Neural crest cell (in vitro differentiated cells): Measurements from ENCODE around the gene KLF9. TPM values are rescaled to one million over a fixed set of nuclear protein-coding genes. Genes with fewer than 3 reads are reported as not detected.

Experiments
- DNase-seq: peaks from one replicate; pipeline ENCODE4 v3.0.0; 2021; ENCODE audit warnings: low read depth, mixed read lengths, low spot score
- H3K27ac Mint-ChIP-seq: one replicate; pipeline ENCODE4 v1.8.0; 2021; ENCODE audit warnings: mild to moderate bottlenecking, mixed read lengths; ENCODE audit not compliant: unreplicated experiment
- H3K27me3 Mint-ChIP-seq: 2 replicates; pipeline ENCODE4 v1.8.0; 2021; ENCODE audit warnings: low read depth, mild to moderate bottlenecking, mixed read lengths
- H3K36me3 Mint-ChIP-seq: 2 replicates; pipeline ENCODE4 v1.8.0; 2021; ENCODE audit warnings: low read depth, mild to moderate bottlenecking, mixed read lengths
- H3K4me1 Mint-ChIP-seq: 2 replicates; pipeline ENCODE4 v1.8.0; 2021; ENCODE audit warnings: mixed read lengths
- H3K4me3 Mint-ChIP-seq: one replicate; pipeline ENCODE4 v1.8.0; 2021; ENCODE audit warnings: mild to moderate bottlenecking, mixed read lengths
- H3K9me3 Mint-ChIP-seq: 2 replicates; pipeline ENCODE4 v1.8.0; 2021; ENCODE audit warnings: mixed read lengths
- total RNA-seq: library from RNA; stranded (reverse); gene quantifications from 2 replicates; pipeline ENCODE4 v1.2.1, GENCODE V29; 2021
- TF ChIP-seq, protein P1 (sequence below): fragments of 200-600 bp; sonication (generic); conservative IDR thresholded peaks from 2 replicates; pipeline ENCODE4 v1.5.0; 2021; ENCODE audit warnings: antibody characterized with exemption, mild to moderate bottlenecking

The KLF9 gene
- total RNA-seq, 1 donor from 2014 or later = 0.19 TPM

DNA sequence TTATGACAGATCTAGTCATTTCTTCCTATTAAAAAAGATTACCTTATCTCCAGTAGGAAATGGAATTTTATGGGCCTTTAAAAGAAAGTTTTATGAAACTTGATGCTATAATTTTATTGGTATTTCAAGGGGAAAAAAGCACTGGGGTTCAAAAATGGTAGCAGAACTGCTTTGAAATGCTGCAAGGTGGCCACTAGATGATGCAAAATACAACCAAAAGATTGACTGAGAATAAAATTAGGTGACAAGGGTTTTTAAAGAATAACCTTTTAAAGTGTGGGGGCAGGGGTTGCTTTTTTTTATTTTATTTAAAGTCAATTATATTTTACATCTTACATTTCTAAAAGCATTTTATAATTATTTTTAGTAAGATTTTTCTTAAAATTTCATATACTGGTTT, 61.7 kb downstream of the KLF9 start:
- Mint-ChIP-seq H3K27ac (no peak overlapping the region), H3K9me3 (no peaks in the 10 kb centered on the region)

DNA sequence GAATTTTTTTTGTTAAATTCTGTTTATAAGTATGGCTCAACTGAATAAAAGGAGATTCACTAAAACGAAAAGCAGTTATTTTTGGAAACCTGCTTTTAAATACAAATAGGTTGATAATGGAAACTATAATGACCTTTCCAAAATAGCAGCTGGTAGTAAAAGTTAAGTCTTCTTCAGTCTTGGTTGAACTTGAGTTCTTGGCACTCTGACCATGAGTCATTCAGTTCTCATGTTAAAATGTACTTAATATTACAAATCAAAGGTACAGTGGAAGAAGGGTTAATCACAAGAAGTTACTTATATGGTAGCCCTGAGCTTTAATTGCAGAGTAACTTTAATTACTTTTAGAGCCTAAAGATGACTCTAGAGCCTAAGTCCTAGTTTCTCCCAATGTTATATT, 62.1 kb downstream of the KLF9 start:
- Mint-ChIP-seq H3K36me3 (peaks cover 3% of the 10 kb centered on the region), H3K4me1 (no peaks in the 10 kb centered on the region), H3K27me3 (no peaks in the 10 kb centered on the region), H3K4me3 (no peak overlapping the region), H3K27ac (no peak overlapping the region), H3K9me3 (no peaks in the 10 kb centered on the region)
- no peak for DNase-seq
- TF ChIP-seq, protein P1, sequence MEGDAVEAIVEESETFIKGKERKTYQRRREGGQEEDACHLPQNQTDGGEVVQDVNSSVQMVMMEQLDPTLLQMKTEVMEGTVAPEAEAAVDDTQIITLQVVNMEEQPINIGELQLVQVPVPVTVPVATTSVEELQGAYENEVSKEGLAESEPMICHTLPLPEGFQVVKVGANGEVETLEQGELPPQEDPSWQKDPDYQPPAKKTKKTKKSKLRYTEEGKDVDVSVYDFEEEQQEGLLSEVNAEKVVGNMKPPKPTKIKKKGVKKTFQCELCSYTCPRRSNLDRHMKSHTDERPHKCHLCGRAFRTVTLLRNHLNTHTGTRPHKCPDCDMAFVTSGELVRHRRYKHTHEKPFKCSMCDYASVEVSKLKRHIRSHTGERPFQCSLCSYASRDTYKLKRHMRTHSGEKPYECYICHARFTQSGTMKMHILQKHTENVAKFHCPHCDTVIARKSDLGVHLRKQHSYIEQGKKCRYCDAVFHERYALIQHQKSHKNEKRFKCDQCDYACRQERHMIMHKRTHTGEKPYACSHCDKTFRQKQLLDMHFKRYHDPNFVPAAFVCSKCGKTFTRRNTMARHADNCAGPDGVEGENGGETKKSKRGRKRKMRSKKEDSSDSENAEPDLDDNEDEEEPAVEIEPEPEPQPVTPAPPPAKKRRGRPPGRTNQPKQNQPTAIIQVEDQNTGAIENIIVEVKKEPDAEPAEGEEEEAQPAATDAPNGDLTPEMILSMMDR = no peak

More for the DNA sequence above, 61.7 kb downstream of the KLF9 start:
- no peak for DNase-seq
- H3K27me3 Mint-ChIP-seq = no peaks in the 10 kb centered on the region
- H3K4me1 Mint-ChIP-seq = no peaks in the 10 kb centered on the region
- no peak overlapping the region for H3K4me3 Mint-ChIP-seq
- TF ChIP-seq, protein P1 = peak; percentile 51
- peaks cover 3% of the 10 kb centered on the region for H3K36me3 Mint-ChIP-seq

DNA sequence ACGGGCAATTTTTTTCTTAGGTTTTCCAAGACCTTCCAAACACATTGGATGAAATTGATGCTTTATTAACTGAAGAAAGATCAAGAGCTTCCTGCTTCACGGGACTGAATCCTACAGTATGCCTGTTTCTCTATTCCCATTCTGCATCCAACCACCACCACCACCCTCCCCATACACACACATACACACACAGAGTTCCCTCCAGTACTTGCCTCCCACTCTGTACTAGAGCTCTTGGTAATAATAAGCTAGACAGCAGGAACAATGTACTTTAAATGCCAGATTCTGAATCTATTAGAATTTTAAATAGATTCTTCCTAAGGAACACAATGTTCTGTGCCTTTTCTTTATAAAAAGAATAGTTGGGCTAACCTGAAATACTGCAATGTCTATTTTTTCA, 67.4 kb downstream of the KLF9 start:
- no peak for DNase-seq
- TF ChIP-seq, protein P1 = no peak
- peaks cover 8% of the 10 kb centered on the region for H3K4me1 Mint-ChIP-seq
- no peak overlapping the region for H3K27ac Mint-ChIP-seq
- no peaks in the 10 kb centered on the region for H3K9me3 Mint-ChIP-seq
- no peaks in the 10 kb centered on the region for H3K27me3 Mint-ChIP-seq
- H3K36me3 Mint-ChIP-seq = peaks cover 12% of the 10 kb centered on the region
- no peak overlapping the region for H3K4me3 Mint-ChIP-seq

DNA sequence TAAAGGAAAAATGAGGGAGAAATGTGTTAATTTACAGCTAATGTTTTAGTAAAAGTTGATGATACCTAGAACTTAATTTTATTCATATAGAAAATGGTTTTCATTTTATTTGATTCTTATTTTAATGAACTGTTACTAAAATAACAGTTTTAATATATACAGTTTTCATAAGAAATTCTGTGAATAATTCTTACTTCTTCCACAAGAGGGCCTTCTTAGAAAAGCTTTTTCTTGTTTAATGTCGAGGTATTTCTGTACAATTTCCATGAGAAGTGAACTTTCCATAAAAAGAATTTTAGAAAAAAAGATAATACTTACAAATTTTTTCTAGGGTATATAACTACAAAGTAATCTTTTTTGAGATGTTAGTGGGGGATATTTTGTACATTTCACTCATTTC, 73.9 kb downstream of the KLF9 start:
- H3K36me3 Mint-ChIP-seq = peaks cover 23% of the 10 kb centered on the region
- TF ChIP-seq, protein P1 = peak; percentile 77
- H3K4me3 Mint-ChIP-seq = no peak overlapping the region
- H3K27ac Mint-ChIP-seq = no peak overlapping the region
- DNase-seq = no peak
- H3K4me1 Mint-ChIP-seq = no peaks in the 10 kb centered on the region
- no peaks in the 10 kb centered on the region for H3K9me3 Mint-ChIP-seq
- no peaks in the 10 kb centered on the region for H3K27me3 Mint-ChIP-seq

Other genes starting within 250 kb of the KLF9 start
- gene SMC5, start 155.7 kb downstream of the KLF9 start, total RNA-seq = 27.8 and 28.7 TPM in 2 replicates